Natural killer cell treated with Interleukin-12 subunit alpha and Interleukin-12 subunit beta and Interleukin-15 and Interleukin-18, amount 100 ng/mL, for 72 hours (primary cell): Measurements from ENCODE around the gene MXD1. TPM values are rescaled to one million over a fixed set of nuclear protein-coding genes. Genes with fewer than 3 reads are reported as not detected.

Source experiments
- ATAC-seq, 2 donors: fragments of 150-1000 bp; cut with Tn5 transposase in 1 of 2; sonication (Bioruptor Pico), chemical (Tn5 transposase) in 1 of 2; 2 replicates each; pipeline ENCODE4 v1.10.0; 2021
- DNase-seq: peaks from one replicate; pipeline ENCODE4 v3.0.0; 2022; ENCODE audit warnings: low spot score
- H3K27ac Mint-ChIP-seq, 2 donors: 1 replicate in 1 of 2; 2 replicates in 1 of 2; pipeline ENCODE4 v1.8.0; 2022; ENCODE audit warnings: mixed read lengths in 2 of 2, mild to moderate bottlenecking in 1 of 2, moderate library complexity in 1 of 2
- H3K27me3 Mint-ChIP-seq, 2 donors: 1 replicate in 1 of 2; 2 replicates in 1 of 2; pipeline ENCODE4 v1.8.0; 2022; ENCODE audit warnings: mixed read lengths in 2 of 2
- H3K36me3 Mint-ChIP-seq: one replicate; pipeline ENCODE4 v1.8.0; 2022; ENCODE audit warnings: mixed read lengths
- H3K4me1 Mint-ChIP-seq, 2 donors: 1 replicate in 1 of 2; 2 replicates in 1 of 2; pipeline ENCODE4 v1.8.0; 2022; ENCODE audit warnings: low read depth in 2 of 2, mixed read lengths in 2 of 2, mild to moderate bottlenecking in 1 of 2
- H3K4me3 Mint-ChIP-seq: one replicate; pipeline ENCODE4 v1.8.0; 2022; ENCODE audit warnings: mixed read lengths
- H3K9me3 Mint-ChIP-seq: 2 replicates; pipeline ENCODE4 v1.8.0; 2022; ENCODE audit warnings: mixed read lengths
- total RNA-seq, 2 donors: library from RNA; stranded (reverse); gene quantifications; one replicate each; pipeline ENCODE4 v1.2.3, GENCODE V29; 2022

The MXD1 gene
- total RNA-seq, 2 donors from 2014 or later, result 27.6 to 42.7 TPM

DNA sequence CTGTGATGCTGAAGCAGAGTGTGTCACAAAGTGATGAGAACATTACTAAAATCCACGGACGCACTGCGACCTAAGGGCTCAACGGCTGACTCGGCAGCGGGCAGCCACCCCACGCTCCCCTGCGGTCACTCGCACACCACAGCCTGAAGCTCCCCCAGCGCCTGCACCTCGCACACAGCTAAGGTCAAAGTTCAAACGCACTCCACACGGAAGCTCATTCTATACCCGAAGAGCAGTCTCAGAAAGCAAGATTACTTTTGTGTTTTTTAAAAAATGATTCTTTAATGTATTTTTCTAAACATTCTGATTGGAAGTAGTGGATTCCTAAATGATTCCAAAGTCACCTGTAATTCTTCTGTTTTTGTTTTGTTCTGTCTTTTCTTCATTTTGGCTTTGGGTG, 24.8 kb downstream of the MXD1 start:
- peaks cover 19 to 25% of the 10 kb centered on the region in 2 donors for H3K4me1 Mint-ChIP-seq
- peaks cover 49% of the 10 kb centered on the region for H3K36me3 Mint-ChIP-seq
- peak overlapping the region in 1 of 2 donors; percentile 1 for H3K27ac Mint-ChIP-seq
- H3K4me3 Mint-ChIP-seq, result no peak overlapping the region
- no peak for ATAC-seq
- no peaks in the 10 kb centered on the region for H3K9me3 Mint-ChIP-seq
- H3K27me3 Mint-ChIP-seq, result no peaks in the 10 kb centered on the region
- no peak for DNase-seq

GRCh38 chr2:69940691-69941090, 25.8 kb downstream of the MXD1 start:
- peaks cover 24 to 32% of the 10 kb centered on the region in 2 donors for H3K4me1 Mint-ChIP-seq
- ATAC-seq (no peak), DNase-seq (no peak)
- peak overlapping the region in 1 of 2 donors; percentile 19 for H3K27ac Mint-ChIP-seq
- no peaks in the 10 kb centered on the region for H3K9me3 Mint-ChIP-seq
- H3K4me3 Mint-ChIP-seq, result no peak overlapping the region
- no peaks in the 10 kb centered on the region for H3K27me3 Mint-ChIP-seq
- peaks cover 46% of the 10 kb centered on the region for H3K36me3 Mint-ChIP-seq

GRCh38 chr2:69943000-69943842, 28.3 kb downstream of the MXD1 start:
- H3K4me1 Mint-ChIP-seq, result peaks cover 40 to 49% of the 10 kb centered on the region in 2 donors
- no peak for ATAC-seq
- H3K9me3 Mint-ChIP-seq, result no peaks in the 10 kb centered on the region
- peaks cover 29% of the 10 kb centered on the region for H3K36me3 Mint-ChIP-seq
- DNase-seq, result no peak
- H3K27me3 Mint-ChIP-seq, result no peaks in the 10 kb centered on the region
- H3K4me3 Mint-ChIP-seq, result no peak overlapping the region
- peak overlapping the region; percentile 63 to 89 for H3K27ac Mint-ChIP-seq

- peak overlapping the region; percentile 89 to 97 for H3K27ac Mint-ChIP-seq
These were observed 29.1 kb downstream of the MXD1 start for GRCh38 chr2:69943843-69944525.

DNA sequence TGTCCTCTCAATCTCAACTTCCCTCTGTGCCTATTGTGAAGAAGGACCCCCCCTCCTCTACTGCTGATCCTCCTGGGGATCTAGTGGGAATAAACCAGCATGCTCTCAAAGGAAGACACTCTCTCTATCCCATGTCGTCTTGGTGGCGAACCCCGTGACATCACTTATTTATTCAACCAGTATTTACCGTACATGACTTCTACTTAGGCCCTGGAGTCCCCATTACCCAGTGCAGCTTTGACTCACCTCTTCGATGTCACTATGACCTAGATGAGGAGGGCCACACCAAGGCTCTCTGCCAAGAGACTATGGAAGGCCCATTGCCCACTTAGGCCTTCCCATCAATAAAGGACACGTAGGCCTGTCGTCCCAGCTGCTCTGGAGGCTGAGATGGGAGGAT, 29.8 kb downstream of the MXD1 start:
- DNase-seq (no peak), ATAC-seq (no peak)
- Mint-ChIP-seq H3K4me3 (no peak overlapping the region), H3K9me3 (no peaks in the 10 kb centered on the region), H3K27ac (peak overlapping the region; percentile 89 to 97), H3K36me3 (peaks cover 18% of the 10 kb centered on the region), H3K27me3 (no peaks in the 10 kb centered on the region), H3K4me1 (peaks cover 40 to 48% of the 10 kb centered on the region in 2 donors)

More at GRCh38 chr2:69943843-69944525, 29.1 kb downstream of the MXD1 start:
- Mint-ChIP-seq H3K36me3 (peaks cover 21% of the 10 kb centered on the region), H3K4me3 (no peak overlapping the region), H3K27me3 (no peaks in the 10 kb centered on the region), H3K4me1 (peaks cover 38 to 45% of the 10 kb centered on the region in 2 donors), H3K9me3 (no peaks in the 10 kb centered on the region)
- no peak for DNase-seq
- ATAC-seq, result no peak

GRCh38 chr2:69945441-69945840, 30.5 kb downstream of the MXD1 start:
- peak overlapping the region; percentile 89 to 97 for H3K27ac Mint-ChIP-seq
- DNase-seq, result no peak
- no peaks in the 10 kb centered on the region for H3K9me3 Mint-ChIP-seq
- H3K4me3 Mint-ChIP-seq, result peak overlapping the region; percentile 86
- H3K4me1 Mint-ChIP-seq, result peaks cover 40 to 48% of the 10 kb centered on the region in 2 donors
- ATAC-seq, result peak; percentile 16 to 43
- peaks cover 18% of the 10 kb centered on the region for H3K36me3 Mint-ChIP-seq
- no peaks in the 10 kb centered on the region for H3K27me3 Mint-ChIP-seq

DNA sequence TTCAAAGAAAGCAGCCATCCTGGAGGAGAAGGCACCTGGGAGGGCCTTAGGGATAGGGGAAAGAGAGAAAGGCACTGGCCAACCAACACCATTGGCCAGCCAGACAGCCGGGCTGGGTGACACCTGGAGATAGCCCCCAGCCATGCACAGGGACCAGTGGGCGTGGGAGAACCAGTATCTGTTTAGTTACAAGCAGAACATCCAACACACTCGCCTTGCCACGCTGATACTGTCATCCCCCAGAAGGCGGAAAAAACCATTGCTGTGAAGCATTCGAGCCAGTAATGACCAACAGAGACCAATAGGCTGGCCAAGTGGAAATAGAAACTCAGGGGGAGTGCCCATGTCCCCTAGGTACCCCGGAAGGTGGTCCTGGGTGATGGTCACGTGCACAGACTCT, 31.0 kb downstream of the MXD1 start:
- Mint-ChIP-seq H3K4me3 (peak overlapping the region; percentile 86), H3K27ac (peak overlapping the region; percentile 89 to 97), H3K36me3 (peaks cover 18% of the 10 kb centered on the region), H3K9me3 (no peaks in the 10 kb centered on the region), H3K4me1 (peaks cover 40 to 48% of the 10 kb centered on the region in 2 donors), H3K27me3 (no peaks in the 10 kb centered on the region)
- ATAC-seq (no peak), DNase-seq (no peak)

GRCh38 chr2:69946351-69947324, 31.7 kb downstream of the MXD1 start:
- peak overlapping the region; percentile 86 for H3K4me3 Mint-ChIP-seq
- peak; percentile 89 to 91 for ATAC-seq
- peaks cover 13% of the 10 kb centered on the region for H3K36me3 Mint-ChIP-seq
- peak; percentile 73 for DNase-seq
- no peaks in the 10 kb centered on the region for H3K27me3 Mint-ChIP-seq
- peaks cover 40 to 48% of the 10 kb centered on the region in 2 donors for H3K4me1 Mint-ChIP-seq
- H3K27ac Mint-ChIP-seq, result peak overlapping the region; percentile 89 to 97
- no peaks in the 10 kb centered on the region for H3K9me3 Mint-ChIP-seq

- DNase-seq, result no peak
- H3K9me3 Mint-ChIP-seq, result no peaks in the 10 kb centered on the region
- H3K4me1 Mint-ChIP-seq, result peaks cover 40 to 52% of the 10 kb centered on the region in 2 donors
- peak; percentile 35 to 45 for ATAC-seq
- H3K4me3 Mint-ChIP-seq, result peak overlapping the region; percentile 86
- H3K27ac Mint-ChIP-seq, result peak overlapping the region; percentile 89 to 97
- peaks cover 6% of the 10 kb centered on the region for H3K36me3 Mint-ChIP-seq
- H3K27me3 Mint-ChIP-seq, result no peaks in the 10 kb centered on the region
These were observed 32.5 kb downstream of the MXD1 start for GRCh38 chr2:69947325-69947931.

GRCh38 chr2:69948032-69948962, 33.4 kb downstream of the MXD1 start:
- Mint-ChIP-seq H3K27me3 (no peaks in the 10 kb centered on the region), H3K4me1 (peaks cover 40 to 48% of the 10 kb centered on the region in 2 donors), H3K4me3 (peak overlapping the region; percentile 86), H3K9me3 (no peaks in the 10 kb centered on the region), H3K36me3 (peaks cover 1% of the 10 kb centered on the region), H3K27ac (peak overlapping the region; percentile 89 to 97)
- ATAC-seq (no peak), DNase-seq (no peak)

DNA sequence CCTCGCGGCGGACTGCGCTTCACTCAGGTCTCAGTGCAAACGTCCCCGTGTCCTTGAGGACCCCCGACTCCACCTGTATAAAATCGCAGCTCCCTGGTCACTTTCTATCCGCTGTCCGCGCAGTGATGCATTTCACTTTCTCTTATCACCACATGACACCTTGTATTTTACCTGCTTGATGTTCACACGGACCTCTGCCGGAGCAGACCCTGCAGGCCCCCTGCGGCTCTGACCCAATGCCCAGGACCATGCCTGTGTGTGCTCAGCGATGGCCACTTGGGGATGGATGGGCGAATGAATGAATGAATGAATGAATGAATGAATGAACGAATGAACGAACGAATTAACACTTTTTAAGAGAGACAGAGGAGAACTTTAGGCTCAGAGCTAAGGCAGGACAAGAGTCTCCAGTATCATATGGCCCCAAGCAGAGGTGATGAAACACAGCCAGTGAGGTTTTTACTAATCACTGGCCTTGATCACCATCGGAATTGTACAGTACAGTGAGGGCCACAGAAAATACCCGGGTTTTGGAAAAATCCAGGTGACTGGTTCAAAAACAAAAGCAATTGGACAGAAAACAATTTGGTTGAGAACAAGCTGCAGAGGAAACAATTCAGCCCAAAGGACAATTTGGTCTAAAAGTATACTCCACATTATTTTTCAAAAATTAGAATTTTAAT, 34.2 kb downstream of the MXD1 start:
- no peaks in the 10 kb centered on the region for H3K36me3 Mint-ChIP-seq
- ATAC-seq, result no peak
- H3K4me3 Mint-ChIP-seq, result peak overlapping the region; percentile 39
- H3K27ac Mint-ChIP-seq, result peak overlapping the region in 1 of 2 donors; percentile 63
- no peak for DNase-seq
- peaks cover 41 to 46% of the 10 kb centered on the region in 2 donors for H3K4me1 Mint-ChIP-seq
- H3K9me3 Mint-ChIP-seq, result no peaks in the 10 kb centered on the region
- no peaks in the 10 kb centered on the region for H3K27me3 Mint-ChIP-seq

GRCh38 chr2:69950241-69950640, 35.3 kb downstream of the MXD1 start:
- ATAC-seq (no peak), DNase-seq (no peak)
- Mint-ChIP-seq H3K4me1 (peaks cover 36 to 37% of the 10 kb centered on the region in 2 donors), H3K27me3 (no peaks in the 10 kb centered on the region), H3K9me3 (no peaks in the 10 kb centered on the region), H3K27ac (no peak overlapping the region), H3K4me3 (no peak overlapping the region), H3K36me3 (no peaks in the 10 kb centered on the region)
